Nephron progenitor cell (in vitro differentiated cells): Measurements from ENCODE around the gene TC2N.

ENCODE experiments used
- DNase-seq: peaks from one replicate; pipeline ENCODE4 v3.0.0; 2021
- H3K27ac Mint-ChIP-seq: 2 replicates; pipeline ENCODE4 v1.8.0; 2021; ENCODE audit warnings: mild to moderate bottlenecking, moderate library complexity, mixed read lengths
- H3K27me3 Mint-ChIP-seq: 2 replicates; pipeline ENCODE4 v1.8.0; 2021; ENCODE audit warnings: mild to moderate bottlenecking, low read depth, mixed read lengths; ENCODE audit not compliant: poor library complexity
- H3K36me3 Mint-ChIP-seq: 2 replicates; pipeline ENCODE4 v1.8.0; 2021; ENCODE audit warnings: low read depth, mixed read lengths
- H3K4me1 Mint-ChIP-seq: 2 replicates; pipeline ENCODE4 v1.8.0; 2021; ENCODE audit warnings: mixed read lengths
- H3K4me3 Mint-ChIP-seq: 2 replicates; pipeline ENCODE4 v1.8.0; 2021; ENCODE audit warnings: mild to moderate bottlenecking, moderate library complexity, mixed read lengths
- H3K9me3 Mint-ChIP-seq: 2 replicates; pipeline ENCODE4 v1.8.0; 2021; ENCODE audit warnings: mild to moderate bottlenecking, moderate library complexity, mixed read lengths
- CTCF ChIP-seq: fragments of 200-600 bp; sonication (generic); IDR thresholded peaks from 2 replicates; pipeline ENCODE4 v1.5.0; 2021; ENCODE audit warnings: antibody characterized with exemption

Gene TC2N

GRCh38 chr14:91844029-91844428, 23.3 kb downstream of the TC2N start:
- H3K27ac Mint-ChIP-seq: no peak overlapping the region
- H3K4me3 Mint-ChIP-seq: no peak overlapping the region
- DNase-seq: no peak
- H3K9me3 Mint-ChIP-seq: no peaks in the 10 kb centered on the region
- H3K27me3 Mint-ChIP-seq: peaks cover 43% of the 10 kb centered on the region
- H3K36me3 Mint-ChIP-seq: no peaks in the 10 kb centered on the region
- no peak for TF ChIP-seq CTCF
- no peaks in the 10 kb centered on the region for H3K4me1 Mint-ChIP-seq

- Mint-ChIP-seq H3K27me3 (peaks cover 46% of the 10 kb centered on the region), H3K9me3 (no peaks in the 10 kb centered on the region), H3K36me3 (no peaks in the 10 kb centered on the region), H3K4me1 (no peaks in the 10 kb centered on the region), H3K4me3 (no peak overlapping the region), H3K27ac (no peak overlapping the region)
- TF ChIP-seq CTCF: no peak
- no peak for DNase-seq
Measured at GRCh38 chr14:91843437-91843836, 23.9 kb downstream of the TC2N start.

GRCh38 chr14:91841065-91841464, 26.3 kb downstream of the TC2N start:
- Mint-ChIP-seq H3K36me3 (no peaks in the 10 kb centered on the region), H3K4me3 (no peak overlapping the region), H3K27me3 (peaks cover 70% of the 10 kb centered on the region), H3K9me3 (no peaks in the 10 kb centered on the region), H3K4me1 (no peaks in the 10 kb centered on the region), H3K27ac (no peak overlapping the region)
- DNase-seq: no peak
- no peak for TF ChIP-seq CTCF

- Mint-ChIP-seq H3K4me1 (no peaks in the 10 kb centered on the region), H3K9me3 (no peaks in the 10 kb centered on the region), H3K4me3 (no peak overlapping the region), H3K27ac (no peak overlapping the region), H3K27me3 (peaks cover 79% of the 10 kb centered on the region), H3K36me3 (no peaks in the 10 kb centered on the region)
- TF ChIP-seq CTCF: no peak
- DNase-seq: no peak
Measured at GRCh38 chr14:91839749-91840148, 27.6 kb downstream of the TC2N start.

- H3K27me3 Mint-ChIP-seq: peaks cover 90% of the 10 kb centered on the region
Measured at GRCh38 chr14:91837076-91837475, 30.3 kb downstream of the TC2N start.

More at GRCh38 chr14:91837076-91837475, 30.3 kb downstream of the TC2N start:
- Mint-ChIP-seq H3K4me3 (peak overlapping the region; percentile 84), H3K27ac (no peak overlapping the region), H3K36me3 (no peaks in the 10 kb centered on the region), H3K9me3 (no peaks in the 10 kb centered on the region), H3K4me1 (no peaks in the 10 kb centered on the region)
- TF ChIP-seq CTCF: no peak
- DNase-seq: no peak
